Common myeloid progenitor, CD34-positive (primary cell): Measurements from ENCODE around the gene SOSTDC1. TPM values are rescaled to one million over a fixed set of nuclear protein-coding genes. Genes with fewer than 3 reads are reported as not detected.

ENCODE experiments used
- CTCF ChIA-PET: fragments of 350-600 bp; sonication (Branson Sonifier 250); formaldehyde crosslinking; loops from one replicate; lab custom pipeline; 2021; ENCODE audit warnings: antibody characterized with exemption; lab: Charles Lee
- POLR2A ChIA-PET: fragments of 350-600 bp; sonication (Branson Sonifier 250); formaldehyde crosslinking; loops from one replicate; lab custom pipeline; 2021; ENCODE audit warnings: antibody characterized with exemption; lab: Charles Lee
- DNase-seq, 3 donors: peaks; one replicate each; pipeline versions ENCODE4 v3.0.0 to v3.0.0-alpha.2; 2013
- H3K27ac ChIP-seq, 2 experiments: 1 replicate in 1 of 2; 2 replicates in 1 of 2; pipeline ENCODE4 v1.7.0; 2013; ENCODE audit warnings: inconsistent platforms in 2 of 2, low read length in 2 of 2, mild to moderate bottlenecking in 2 of 2, low read depth in 1 of 2, moderate library complexity in 1 of 2; ENCODE audit not compliant: severe bottlenecking in 2 of 2, insufficient read depth in 1 of 2, poor library complexity in 1 of 2
- H3K27me3 ChIP-seq, 5 experiments: replicated peaks in 2 of 5; 1 replicate in 3 of 5; 2 replicates in 2 of 5; pipeline versions ENCODE4 v1.6.1 to v1.7.0; 2013; ENCODE audit warnings: low read length in 4 of 5, mild to moderate bottlenecking in 2 of 5, moderate library complexity in 2 of 5, inconsistent platforms in 1 of 5; ENCODE audit not compliant: insufficient read depth in 5 of 5, control insufficient read depth in 4 of 5
- H3K36me3 ChIP-seq, 4 experiments: 1 replicate in 2 of 4; 2 replicates in 2 of 4; pipeline versions ENCODE4 v1.6.1 to v1.7.0; 2013; ENCODE audit warnings: low read length in 3 of 4, control low read depth in 1 of 4, mild to moderate bottlenecking in 1 of 4; ENCODE audit not compliant: control insufficient read depth in 4 of 4, insufficient read depth in 4 of 4
- H3K4me1 ChIP-seq, 4 experiments: 1 replicate in 3 of 4; 2 replicates in 1 of 4; pipeline versions ENCODE4 v1.6.1 to v1.7.1; 2013; ENCODE audit warnings: low read length in 3 of 4, mild to moderate bottlenecking in 3 of 4, control low read depth in 1 of 4, inconsistent platforms in 1 of 4, moderate library complexity in 1 of 4; ENCODE audit not compliant: control insufficient read depth in 4 of 4, insufficient read depth in 4 of 4; ENCODE audit errors: control extremely low read depth in 1 of 4
- H3K4me3 ChIP-seq, 7 experiments: 1 replicate in 4 of 7; 2 replicates in 3 of 7; pipeline versions ENCODE4 v1.5.1 to v1.7.0; 2013; ENCODE audit warnings: mild to moderate bottlenecking in 7 of 7, low read length in 6 of 7, moderate library complexity in 6 of 7, inconsistent platforms in 2 of 7, low read depth in 2 of 7, control low read depth in 1 of 7; ENCODE audit not compliant: insufficient read depth in 4 of 7, control insufficient read depth in 1 of 7; ENCODE audit errors: extremely low read depth in 1 of 7
- H3K9me3 ChIP-seq, 5 experiments: 1 replicate in 4 of 5; 2 replicates in 1 of 5; pipeline versions ENCODE4 v1.6.1 to v1.7.1; 2013; ENCODE audit warnings: low read length in 4 of 5, mild to moderate bottlenecking in 2 of 5, inconsistent platforms in 1 of 5, low read depth in 1 of 5, moderate library complexity in 1 of 5; ENCODE audit not compliant: control insufficient read depth in 4 of 5, insufficient read depth in 2 of 5; ENCODE audit errors: control extremely low read depth in 1 of 5
- WGBS: methylation state at CpG from one replicate; pipeline ENCODE4 v1.1.5; 2013; ENCODE audit not compliant: insufficient coverage; 5-methylcytosine and 5-hydroxymethylcytosine counted together
- polyA plus RNA-seq: library from polyadenylated mRNA; unstranded; fragments of 120-200 nt; gene quantifications from one replicate; pipeline ENCODE4 v1.2.1, GENCODE V29; 2013

Gene SOSTDC1, protein sequence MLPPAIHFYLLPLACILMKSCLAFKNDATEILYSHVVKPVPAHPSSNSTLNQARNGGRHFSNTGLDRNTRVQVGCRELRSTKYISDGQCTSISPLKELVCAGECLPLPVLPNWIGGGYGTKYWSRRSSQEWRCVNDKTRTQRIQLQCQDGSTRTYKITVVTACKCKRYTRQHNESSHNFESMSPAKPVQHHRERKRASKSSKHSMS
- 0.63 TPM for polyA plus RNA-seq

DNA sequence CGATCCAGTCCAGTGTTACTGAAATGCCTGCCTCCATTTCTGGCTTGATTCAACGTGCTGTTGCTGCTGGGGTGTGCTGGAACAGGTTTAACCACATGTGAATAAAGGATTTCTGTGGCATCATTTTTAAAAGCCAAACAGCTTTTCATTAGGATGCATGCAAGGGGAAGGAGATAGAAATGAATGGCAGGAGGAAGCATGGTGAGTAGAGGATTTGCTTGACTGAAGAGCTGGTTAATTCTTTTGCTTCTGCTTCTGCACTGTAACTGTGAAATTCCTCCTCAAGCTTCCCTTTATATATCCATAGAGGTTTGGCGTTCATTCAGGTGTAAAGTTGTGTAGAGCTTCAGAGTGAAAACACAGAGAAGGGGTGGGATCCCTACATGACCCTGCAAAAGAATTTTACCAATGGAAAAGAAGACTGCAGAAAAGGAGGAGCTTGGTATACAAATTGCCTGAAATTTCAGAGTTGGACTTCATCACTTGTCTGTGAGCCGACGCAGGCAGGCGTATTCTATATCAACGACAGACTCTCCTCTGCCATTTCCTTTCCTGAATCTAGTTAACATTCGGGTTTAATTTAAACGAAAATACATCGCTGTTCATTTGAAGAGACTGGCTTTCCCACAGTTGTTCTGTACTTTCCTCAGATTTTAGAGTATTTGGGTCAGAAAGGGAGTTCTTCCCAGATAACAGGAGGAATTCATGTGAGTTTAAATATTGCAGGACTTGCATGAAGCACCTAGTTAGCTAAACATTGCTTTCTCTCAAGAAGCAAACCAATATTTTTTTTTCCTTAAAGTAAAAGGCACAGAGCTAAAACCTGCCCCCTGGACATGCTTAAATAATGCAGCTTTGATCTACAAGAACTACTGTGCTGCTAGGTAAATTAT is at the start of gene SOSTDC1:
Gene SOSTDC1 (minus strand): TSS at position 270 of the 893 bp plus-strand sequence. CDS start 70 bp downstream, at position 200.
- POLR2A ChIA-PET: interaction anchor here (0.5 kb wide), 1 partner anchor 22 kb away, joined by 3 read pairs; no protein-coding TSS in a partner anchor
- DNase-seq: peak; percentile 2 to 43 (median 22)
- CTCF ChIA-PET: interaction anchor here (1.2 to 2.4 kb wide), 2 partner anchors 10 to 30 kb away, joined by 3 to 9 read pairs; no protein-coding TSS in a partner anchor
- no peaks in the 10 kb centered on the region for H3K9me3 ChIP-seq
- H3K27me3 ChIP-seq: no peaks in the 10 kb centered on the region
- peak within 1 kb of the TSS in 5 of 7 experiments; percentile 27 to 70 (median 52) for H3K4me3 ChIP-seq
- peaks cover 0 to 2% (median 1%) of the 10 kb centered on the region in 4 experiments for H3K4me1 ChIP-seq
- no peaks in the 10 kb centered on the region for H3K36me3 ChIP-seq
- peak within 1 kb of the TSS in 1 of 2 experiments; percentile 62 for H3K27ac ChIP-seq
- WGBS: 29% methylated on average over 3 of the region's 10 CpGs

DNA sequence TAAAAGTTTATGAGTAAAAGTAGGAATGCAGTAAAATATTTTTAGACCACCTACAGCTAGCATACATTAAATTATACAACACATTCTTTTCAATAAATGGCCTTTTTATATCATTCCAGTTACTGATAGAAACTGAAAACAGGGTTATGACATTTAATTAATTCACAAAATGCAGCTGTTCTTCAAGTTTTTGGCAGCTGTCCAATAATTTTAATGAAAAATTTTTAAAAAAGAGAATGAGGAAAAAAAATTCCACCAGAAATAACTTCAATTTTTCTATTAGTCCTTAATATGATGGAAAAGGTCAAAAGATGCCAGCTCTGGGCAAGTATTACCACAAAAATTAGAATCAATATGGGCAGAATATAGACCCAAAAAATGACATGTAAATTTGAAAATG is 49.2 kb upstream of the SOSTDC1 start:
- Histone ChIP-seq H3K36me3 (no peaks in the 10 kb centered on the region), H3K4me1 (no peaks in the 10 kb centered on the region)
- CTCF ChIA-PET: interaction anchor here (1.2 kb wide), 1 partner anchor 34 kb away, joined by 3 read pairs; no protein-coding TSS in a partner anchor

DNA sequence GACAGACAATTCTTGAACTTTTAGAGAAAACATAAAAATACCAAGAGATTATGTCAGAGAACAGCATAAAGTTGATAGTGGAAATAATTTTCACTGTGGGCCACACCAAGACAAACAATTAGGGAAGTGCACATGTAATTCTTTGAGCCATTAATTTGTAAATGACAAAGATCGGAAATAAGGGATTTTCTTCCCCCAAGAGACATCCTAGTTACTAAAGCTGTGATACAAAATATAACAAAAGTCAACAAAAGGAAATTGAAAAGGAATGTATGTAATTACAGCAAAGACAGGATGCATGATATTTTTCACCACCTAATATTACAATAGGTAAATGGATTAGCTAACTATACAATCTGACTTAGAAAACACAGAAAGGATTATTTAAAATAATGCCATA is 48.7 kb upstream of the SOSTDC1 start:
- ChIA-PET POLR2A (no interaction called here), CTCF (interaction anchor here (1.2 kb wide), 1 partner anchor 33 kb away, joined by 3 read pairs; no protein-coding TSS in a partner anchor)
- Histone ChIP-seq H3K27me3 (no peaks in the 10 kb centered on the region), H3K4me3 (no peak overlapping the region), H3K36me3 (no peaks in the 10 kb centered on the region), H3K9me3 (no peaks in the 10 kb centered on the region), H3K4me1 (no peaks in the 10 kb centered on the region), H3K27ac (no peak overlapping the region)
- peak in 1 of 3 donors; percentile 19 for DNase-seq
- WGBS: no CpG with 5 or more reads among the region's 1 CpG

More for the DNA sequence above, 49.2 kb upstream of the SOSTDC1 start:
- POLR2A ChIA-PET: no interaction called here
- H3K4me3 ChIP-seq: no peak overlapping the region
- peaks cover 0 to under 1% (median 0%) of the 10 kb centered on the region in 5 experiments for H3K9me3 ChIP-seq
- H3K27ac ChIP-seq: no peak overlapping the region
- H3K27me3 ChIP-seq: no peaks in the 10 kb centered on the region
- DNase-seq: no peak

DNA sequence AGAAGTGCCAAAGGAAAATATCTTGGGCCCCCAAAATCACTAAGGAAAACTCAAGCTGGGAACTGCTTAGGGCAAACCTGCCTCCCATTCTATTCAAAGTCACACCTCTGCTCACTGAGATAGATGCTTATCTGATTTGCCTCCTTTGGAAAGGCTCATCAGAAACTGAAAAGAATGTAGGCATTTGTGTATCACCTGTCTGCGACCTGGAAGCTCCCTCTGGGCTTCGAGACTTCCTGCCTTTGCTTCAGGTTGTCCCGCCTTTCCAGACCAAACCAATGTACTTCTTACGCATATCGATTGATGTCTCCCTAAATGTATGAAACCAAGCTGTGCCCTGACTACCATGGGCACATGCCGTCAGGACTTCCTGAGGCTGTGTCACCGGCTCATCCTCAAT is 46.6 kb upstream of the SOSTDC1 start:
- H3K9me3 ChIP-seq: no peaks in the 10 kb centered on the region
- ChIA-PET POLR2A (no interaction called here), CTCF (interaction anchor here (1.0 to 1.9 kb wide), 2 partner anchors 11 to 53 kb away, joined by 3 to 5 read pairs; no protein-coding TSS in a partner anchor)
- H3K27ac ChIP-seq: no peak overlapping the region
- H3K4me1 ChIP-seq: no peaks in the 10 kb centered on the region
- no peaks in the 10 kb centered on the region for H3K27me3 ChIP-seq
- 97% methylated on average over 7 of the region's 7 CpGs for WGBS
- no peaks in the 10 kb centered on the region for H3K36me3 ChIP-seq
- no peak for DNase-seq
- H3K4me3 ChIP-seq: no peak overlapping the region

DNA sequence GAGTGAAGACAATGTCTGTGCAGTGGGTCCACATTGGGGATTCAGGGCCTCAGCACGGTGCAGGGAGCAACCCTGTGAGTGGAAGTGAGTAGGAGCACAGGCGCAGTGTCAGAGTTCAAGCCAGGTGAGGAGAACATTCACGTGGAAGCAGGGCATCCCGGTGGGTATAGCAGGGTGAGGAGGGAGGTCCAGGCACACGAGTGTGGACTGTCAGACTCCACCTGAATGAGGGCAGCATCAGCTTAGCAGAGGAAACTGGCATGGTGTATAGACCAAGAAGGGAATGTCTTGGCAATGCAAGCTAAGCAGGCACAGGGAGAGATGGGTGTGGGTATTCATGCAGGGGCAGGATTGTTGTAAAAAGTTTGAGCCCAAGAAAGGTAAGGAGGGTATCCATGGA is 45.8 kb upstream of the SOSTDC1 start:
- H3K36me3 ChIP-seq: no peaks in the 10 kb centered on the region
- 93% methylated on average over 5 of the region's 5 CpGs for WGBS
- no peaks in the 10 kb centered on the region for H3K4me1 ChIP-seq
- no peaks in the 10 kb centered on the region for H3K27me3 ChIP-seq
- CTCF ChIA-PET: interaction anchor here (1.9 kb wide), 1 partner anchor 12 kb away, joined by 5 read pairs; no protein-coding TSS in a partner anchor
- H3K9me3 ChIP-seq: no peaks in the 10 kb centered on the region
- H3K4me3 ChIP-seq: no peak overlapping the region
- POLR2A ChIA-PET: no interaction called here
- H3K27ac ChIP-seq: no peak overlapping the region
- no peak for DNase-seq

DNA sequence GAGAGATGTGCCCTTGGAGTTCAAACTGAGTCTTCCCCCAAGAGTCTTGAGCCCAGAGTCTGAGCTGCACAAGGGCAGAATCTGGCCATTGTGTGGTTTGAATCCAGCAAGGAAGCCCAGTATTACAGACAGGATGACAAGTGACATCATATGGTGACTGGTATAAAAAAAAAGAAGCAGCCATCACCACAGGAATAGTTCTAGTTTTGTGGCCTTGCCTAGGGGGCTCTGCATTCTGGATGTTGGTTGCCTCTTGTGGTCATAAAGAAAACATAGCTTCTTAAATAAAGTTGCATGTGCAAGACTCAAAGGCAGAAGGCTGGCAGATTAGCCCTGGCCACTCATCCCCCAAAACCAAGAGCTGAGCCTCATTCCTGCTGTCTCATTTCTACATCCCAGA is 44.3 kb upstream of the SOSTDC1 start:
- Histone ChIP-seq H3K27ac (no peak overlapping the region), H3K4me1 (no peaks in the 10 kb centered on the region), H3K36me3 (no peaks in the 10 kb centered on the region), H3K4me3 (no peak overlapping the region), H3K9me3 (no peaks in the 10 kb centered on the region), H3K27me3 (no peaks in the 10 kb centered on the region)
- ChIA-PET POLR2A (interaction anchor here (0.6 kb wide), 1 partner anchor 565 kb away, joined by 3 read pairs; no protein-coding TSS in a partner anchor), CTCF (interaction anchor here (0.7 to 1.9 kb wide), 3 partner anchors 56 to 78 kb away, joined by 3 to 5 read pairs (median 4); no protein-coding TSS in a partner anchor)
- DNase-seq: peak; percentile 10 to 51 (median 29)
